HEK293 (cell line): Measurements from ENCODE around the gene HABP4.

Experiments used
- GFI1B ChIP-seq: fragments of 450-650 bp; formaldehyde crosslinking; IDR thresholded peaks from 2 replicates; pipeline ENCODE4 v1.5.1; 2016; ENCODE audit warnings: missing biosample characterization, missing genetic modification characterization
- KLF16 ChIP-seq: fragments of 450-650 bp; formaldehyde crosslinking; IDR thresholded peaks from 2 replicates; pipeline ENCODE4 v1.5.1; 2017; ENCODE audit warnings: missing biosample characterization, missing genetic modification characterization

GRCh38 chr9:96425500-96426169, 24.3 kb upstream of the HABP4 start:
- TF ChIP-seq KLF16 (tag by site-specific recombination) (no peak), GFI1B (tag by site-specific recombination) (no peak)
